NCI-H1048 (cell line): ENCODE measurements around the gene REG3A.

Experiments
- DNase-seq: peaks from one replicate; lab custom pipeline; 2025; lab: John Stamatoyannopoulos, UW

REG3A gene

GRCh38 chr2:79120194-79120713 is 39.3 kb downstream of the REG3A start, which contains the start of gene REG1A:
REG1A (plus strand) TSS chr2:79120488; CDS start chr2:79120862, 374 bp downstream.
- DNase-seq = no peak

GRCh38 chr2:79116997-79117928 is 42.3 kb downstream of the REG3A start:
- no peak for DNase-seq

- DNase-seq = no peak
Observed at GRCh38 chr2:79114797-79115494, 44.6 kb downstream of the REG3A start.

DNA sequence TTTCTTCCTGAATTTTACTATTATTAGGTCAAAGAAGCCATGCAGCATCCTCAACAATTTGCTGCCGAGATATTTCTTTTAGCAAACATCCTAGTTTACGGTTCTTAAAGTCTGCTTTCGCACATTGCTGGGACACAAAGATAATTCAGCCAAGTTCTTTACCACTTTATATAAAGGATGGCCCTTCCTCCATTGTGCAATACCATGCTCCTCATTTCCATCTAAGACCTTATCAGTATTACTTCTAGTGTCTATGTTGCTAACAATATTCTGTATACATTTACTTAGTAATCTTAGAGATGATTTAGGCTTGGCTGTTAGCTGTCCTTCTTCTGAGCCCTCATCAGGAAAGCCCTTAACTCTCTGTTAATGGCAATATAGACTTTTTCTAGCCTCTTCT is 47.3 kb downstream of the REG3A start:
- no peak for DNase-seq
